Activated T-helper 1 cell treated with anti-CD3 and anti-CD28 coated beads, Interleukin-12 subunit alpha, Interleukin-12 subunit beta, Interleukin-2, Interleukin-4 antibody, amounts not matched to agents 30 ng/mL and 10 ng/mL and 1 ng/mL, durations not matched to agents 14 hours and 24 hours and 36 hours (primary cell): ENCODE data around the gene SV2B. TPM values are rescaled to one million over a fixed set of nuclear protein-coding genes. Genes with fewer than 3 reads are reported as not detected.
"Not testable (repeated sequence)": the region's sequence is repeated elsewhere in the genome, so short reads cannot be mapped to it uniquely, and the experiment has no call there.

ENCODE experiments used
- DNase-seq: peaks from one replicate; pipeline ENCODE4 v3.0.0; 2021; ENCODE audit warnings: low spot score
- H3K27ac Mint-ChIP-seq: one replicate; pipeline ENCODE4 v1.8.0; 2021; ENCODE audit warnings: mild to moderate bottlenecking, mixed read lengths
- H3K27me3 Mint-ChIP-seq: one replicate; pipeline ENCODE4 v1.8.0; 2022; ENCODE audit warnings: mild to moderate bottlenecking, moderate library complexity, mixed read lengths; ENCODE audit not compliant: insufficient read depth
- H3K36me3 Mint-ChIP-seq: one replicate; pipeline ENCODE4 v1.8.0; 2021; ENCODE audit warnings: low read depth, mixed read lengths
- H3K4me1 Mint-ChIP-seq: one replicate; pipeline ENCODE4 v1.8.0; 2021; ENCODE audit warnings: low read depth, mixed read lengths
- H3K4me3 Mint-ChIP-seq: one replicate; pipeline ENCODE4 v1.8.0; 2021; ENCODE audit warnings: mild to moderate bottlenecking, moderate library complexity, mixed read lengths
- H3K9me3 Mint-ChIP-seq: one replicate; pipeline ENCODE4 v1.8.0; 2021; ENCODE audit warnings: mixed read lengths
- intact Hi-C: fragments of 100-400 bp; cut with micrococcal nuclease; formaldehyde crosslinking; loops from one replicate; pipeline ENCODE4 v1.15.1; 2024
- total RNA-seq: library from RNA; stranded (reverse); gene quantifications from 2 replicates; pipeline ENCODE4 v1.2.3, GENCODE V29; 2022

SV2B gene
- total RNA-seq, 1 donor from 2014 or later: 0.08 TPM

GRCh38 chr15:91308855-91309254 lies 208.8 kb downstream of the SV2B start:
- no peak overlapping the region for H3K27ac Mint-ChIP-seq
- peaks cover 39% of the 10 kb centered on the region for H3K4me1 Mint-ChIP-seq
- H3K36me3 Mint-ChIP-seq: peaks cover 1% of the 10 kb centered on the region
- no peaks in the 10 kb centered on the region for H3K9me3 Mint-ChIP-seq
- DNase-seq: no peak
- intact Hi-C loops: loop anchor here (1.0 to 10.0 kb wide), 4 partner anchors 116 to 1406 kb away; no protein-coding TSS in a partner anchor
- H3K27me3 Mint-ChIP-seq: peaks cover 44% of the 10 kb centered on the region
- no peak overlapping the region for H3K4me3 Mint-ChIP-seq

DNA sequence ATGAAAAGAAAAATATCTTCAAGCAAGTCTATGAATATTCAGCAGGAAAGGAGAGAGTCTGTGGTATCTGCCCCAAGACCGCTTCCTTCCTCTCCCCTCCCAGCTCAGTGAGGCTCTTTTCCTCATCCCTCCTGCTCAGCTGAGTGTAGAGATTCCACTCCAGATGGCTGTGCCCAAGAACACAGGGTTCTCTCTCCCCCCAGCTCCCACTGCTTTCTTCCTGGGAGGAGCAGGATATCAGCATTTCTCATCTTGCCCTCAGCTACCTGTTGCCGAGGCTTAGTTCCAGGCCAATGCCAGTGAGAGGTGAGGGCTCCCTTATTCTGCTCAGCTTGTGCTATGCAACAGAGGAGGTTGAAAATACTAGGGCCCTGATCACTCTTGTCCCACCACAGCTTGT lies 211.9 kb downstream of the SV2B start:
- Mint-ChIP-seq H3K36me3 (no peaks in the 10 kb centered on the region), H3K27me3 (peaks cover 40% of the 10 kb centered on the region), H3K4me1 (peaks cover 37% of the 10 kb centered on the region), H3K9me3 (no peaks in the 10 kb centered on the region), H3K27ac (no peak overlapping the region), H3K4me3 (no peak overlapping the region)
- intact Hi-C loops: no loop called here
- DNase-seq: peak; percentile 20

DNA sequence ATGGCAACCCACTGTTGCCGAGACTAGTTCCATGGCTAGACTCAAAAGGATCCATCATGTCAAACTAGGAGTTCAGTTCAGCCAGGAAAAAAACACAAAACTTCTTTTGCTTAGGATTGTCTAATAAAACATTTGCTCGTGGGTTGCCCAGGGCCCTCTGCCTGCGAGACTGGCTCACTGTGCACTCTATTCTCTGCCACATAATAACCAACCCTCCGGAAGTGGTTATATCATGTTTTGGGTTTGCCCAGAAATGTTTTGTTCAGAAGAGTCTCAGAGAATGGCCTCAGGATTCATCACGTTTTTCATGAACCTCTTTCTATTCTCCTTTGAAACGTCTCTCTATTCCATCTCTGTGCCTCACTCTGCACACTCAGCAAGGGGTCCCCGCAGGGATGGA lies 216.1 kb downstream of the SV2B start:
- no peak for DNase-seq
- peaks cover 30% of the 10 kb centered on the region for H3K4me1 Mint-ChIP-seq
- H3K27ac Mint-ChIP-seq: no peak overlapping the region

DNA sequence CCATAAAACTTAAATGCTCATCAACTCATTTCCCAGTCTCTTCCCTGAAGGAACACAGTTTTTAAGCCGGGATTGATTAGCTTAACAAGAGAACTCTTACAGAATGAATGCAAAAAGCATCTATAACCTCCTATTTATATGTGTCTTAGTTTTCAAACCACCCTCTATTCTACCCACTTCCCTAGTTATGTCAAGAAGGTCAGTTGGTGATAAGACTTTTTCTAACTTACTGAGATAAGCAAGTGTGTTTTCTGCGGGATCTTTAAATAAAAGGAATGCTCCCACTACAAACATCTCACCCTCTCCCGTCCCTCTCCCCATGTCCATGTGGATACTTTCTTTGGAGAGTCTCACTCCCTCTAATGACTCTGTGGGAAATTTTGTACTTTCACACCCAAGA lies 218.5 kb downstream of the SV2B start:
- Mint-ChIP-seq H3K9me3 (no peaks in the 10 kb centered on the region), H3K27ac (no peak overlapping the region), H3K36me3 (no peaks in the 10 kb centered on the region), H3K27me3 (peaks cover 40% of the 10 kb centered on the region), H3K4me3 (no peak overlapping the region), H3K4me1 (peaks cover 15% of the 10 kb centered on the region)
- no peak for DNase-seq
- intact Hi-C loops: no loop called here

More for the DNA sequence above, 216.1 kb downstream of the SV2B start:
- H3K4me3 Mint-ChIP-seq: no peak overlapping the region
- no peaks in the 10 kb centered on the region for H3K36me3 Mint-ChIP-seq
- H3K9me3 Mint-ChIP-seq: no peaks in the 10 kb centered on the region
- H3K27me3 Mint-ChIP-seq: peaks cover 41% of the 10 kb centered on the region
- intact Hi-C loops: no loop called here

DNA sequence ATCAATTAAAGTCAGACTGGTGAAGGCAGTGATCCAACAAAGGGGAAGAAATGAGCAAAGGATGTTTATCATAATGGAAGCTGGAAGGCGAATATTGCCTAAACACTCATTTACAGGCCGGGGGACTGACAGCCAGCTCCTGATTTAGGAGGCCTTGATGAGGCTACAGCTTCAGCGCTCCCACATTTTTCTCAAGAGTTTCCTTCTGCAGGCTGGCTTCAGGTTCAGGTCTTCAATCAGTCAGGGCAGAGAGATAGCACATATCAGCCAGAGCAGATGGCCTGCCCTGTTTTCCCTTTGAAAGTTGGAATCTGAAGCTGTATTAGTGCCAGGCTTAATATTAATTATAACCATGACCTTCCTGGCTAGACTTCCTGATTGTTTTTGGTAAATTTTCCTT lies 218.9 kb downstream of the SV2B start:
- Mint-ChIP-seq H3K27me3 (peaks cover 38% of the 10 kb centered on the region), H3K9me3 (no peaks in the 10 kb centered on the region), H3K36me3 (no peaks in the 10 kb centered on the region), H3K27ac (no peak overlapping the region), H3K4me1 (peaks cover 15% of the 10 kb centered on the region), H3K4me3 (no peak overlapping the region)
- DNase-seq: no peak
- intact Hi-C loops: no loop called here

- Mint-ChIP-seq H3K9me3 (peaks cover 3% of the 10 kb centered on the region), H3K36me3 (no peaks in the 10 kb centered on the region), H3K4me3 (no peak overlapping the region), H3K4me1 (peaks cover 15% of the 10 kb centered on the region), H3K27me3 (peaks cover 37% of the 10 kb centered on the region), H3K27ac (no peak overlapping the region)
- DNase-seq: no peak
- intact Hi-C loops: loop anchor here (5.0 kb wide), 1 partner anchor 153 kb away; no protein-coding TSS in a partner anchor
These were observed 219.5 kb downstream of the SV2B start for GRCh38 chr15:91319371-91320059.

- no peak for DNase-seq
- H3K4me3 Mint-ChIP-seq: peak overlapping the region; percentile 13
- peaks cover 34% of the 10 kb centered on the region for H3K27me3 Mint-ChIP-seq
- H3K9me3 Mint-ChIP-seq: peaks cover 5% of the 10 kb centered on the region
- intact Hi-C loops: loop anchor here (5.0 kb wide), 1 partner anchor 152 kb away; no protein-coding TSS in a partner anchor
- H3K36me3 Mint-ChIP-seq: no peaks in the 10 kb centered on the region
- H3K4me1 Mint-ChIP-seq: peaks cover 15% of the 10 kb centered on the region
- no peak overlapping the region for H3K27ac Mint-ChIP-seq
These were observed 220.0 kb downstream of the SV2B start for GRCh38 chr15:91320101-91320500.

DNA sequence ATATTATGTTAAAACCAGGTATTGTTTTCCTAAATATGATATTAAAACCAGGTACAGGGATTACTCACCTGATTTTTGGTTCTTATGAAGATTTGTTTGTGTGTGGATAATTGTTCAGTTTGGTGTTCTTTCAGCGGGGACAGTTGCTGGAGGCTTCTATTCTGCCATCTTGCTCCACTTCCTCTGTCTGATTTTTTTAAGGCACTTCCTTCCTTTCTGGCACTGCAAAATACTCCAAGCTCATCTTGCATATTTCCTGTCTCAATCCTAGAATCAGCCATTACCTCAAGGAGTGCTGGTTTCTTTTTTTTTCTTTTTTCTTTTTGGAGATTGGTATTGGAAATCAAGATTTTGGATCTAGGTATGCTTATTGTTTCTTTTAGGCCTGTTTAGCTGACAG lies 229.9 kb downstream of the SV2B start:
- no peak overlapping the region for H3K27ac Mint-ChIP-seq
- H3K36me3 Mint-ChIP-seq: peaks cover 2% of the 10 kb centered on the region
- no peaks in the 10 kb centered on the region for H3K4me1 Mint-ChIP-seq
- H3K4me3 Mint-ChIP-seq: no peak overlapping the region
- H3K27me3 Mint-ChIP-seq: peaks cover 14% of the 10 kb centered on the region
- peaks cover 9% of the 10 kb centered on the region for H3K9me3 Mint-ChIP-seq
- DNase-seq: no peak
- intact Hi-C loops: no loop called here

- H3K4me3 Mint-ChIP-seq: no peak overlapping the region
- no peaks in the 10 kb centered on the region for H3K4me1 Mint-ChIP-seq
- peaks cover 2% of the 10 kb centered on the region for H3K36me3 Mint-ChIP-seq
- no peak overlapping the region for H3K27ac Mint-ChIP-seq
- no peak for DNase-seq
- intact Hi-C loops: no loop called here
- peaks cover 7% of the 10 kb centered on the region for H3K27me3 Mint-ChIP-seq
- H3K9me3 Mint-ChIP-seq: peaks cover 9% of the 10 kb centered on the region
These were observed 231.5 kb downstream of the SV2B start for GRCh38 chr15:91331581-91331980.

DNA sequence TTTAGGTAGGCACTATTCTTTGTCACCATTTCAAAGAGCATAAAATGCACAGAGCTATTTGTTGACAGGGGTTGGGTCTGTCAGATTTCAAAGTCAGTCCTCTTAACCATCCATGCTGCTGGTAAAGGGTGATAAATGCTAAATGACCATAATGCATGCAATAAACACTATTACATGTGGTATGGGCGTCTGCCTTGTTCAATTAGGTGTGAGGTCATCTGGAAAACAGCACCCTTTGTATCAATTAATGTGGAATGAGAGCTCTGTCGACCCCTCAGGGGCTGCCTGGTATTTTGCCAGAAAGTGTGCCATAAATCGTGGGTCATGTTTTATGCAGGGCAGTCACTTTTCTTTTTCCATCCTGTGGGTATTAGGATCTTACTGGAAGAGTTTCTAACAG lies 235.6 kb downstream of the SV2B start:
- no peak for DNase-seq
- Mint-ChIP-seq H3K4me1 (no peaks in the 10 kb centered on the region), H3K9me3 (no peaks in the 10 kb centered on the region), H3K27ac (no peak overlapping the region), H3K36me3 (peaks cover 1% of the 10 kb centered on the region), H3K4me3 (no peak overlapping the region), H3K27me3 (peaks cover 7% of the 10 kb centered on the region)
- intact Hi-C loops: no loop called here

DNA sequence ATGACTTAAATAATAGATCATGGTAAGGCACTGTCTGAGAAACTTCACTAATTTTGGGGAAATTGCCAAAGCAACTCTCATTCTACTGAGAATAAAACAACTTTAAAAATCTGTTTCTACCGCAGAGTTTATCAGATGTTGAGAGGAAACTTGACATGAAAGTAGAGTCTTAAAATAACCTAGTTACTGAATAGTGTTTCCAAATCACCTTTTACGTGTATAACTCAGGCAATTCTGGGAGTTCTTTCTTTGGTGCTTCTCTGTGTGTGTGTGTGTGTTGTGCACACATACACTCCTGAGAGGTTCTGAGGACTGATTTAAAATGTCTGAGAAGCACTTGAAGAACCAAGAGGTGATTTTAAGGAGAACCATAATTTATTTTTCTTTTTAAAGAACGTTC lies 236.6 kb downstream of the SV2B start:
- Mint-ChIP-seq H3K4me3 (no peak overlapping the region), H3K27me3 (peaks cover 8% of the 10 kb centered on the region), H3K36me3 (no peaks in the 10 kb centered on the region), H3K27ac (no peak overlapping the region), H3K4me1 (no peaks in the 10 kb centered on the region), H3K9me3 (no peaks in the 10 kb centered on the region)
- intact Hi-C loops: no loop called here
- no peak for DNase-seq

DNA sequence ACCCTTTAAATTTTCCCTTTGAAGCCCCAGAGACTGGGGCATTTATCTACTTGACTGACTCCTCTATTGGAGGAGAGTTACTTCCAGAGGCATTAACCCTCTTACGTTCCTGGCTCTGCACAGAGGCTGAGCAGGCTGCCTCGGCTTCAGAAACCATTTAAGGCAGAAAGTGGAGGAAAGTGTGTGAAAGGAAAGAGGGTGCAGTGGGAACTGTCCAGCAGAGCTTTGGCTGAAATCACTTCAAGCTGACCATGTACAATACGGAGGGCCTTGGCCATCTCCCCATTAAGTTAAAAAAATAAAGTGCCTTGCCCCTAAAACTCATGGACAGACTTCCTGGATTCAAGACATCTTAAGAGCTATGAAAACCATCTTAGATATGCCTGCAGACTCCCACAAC lies 238.7 kb downstream of the SV2B start:
- Mint-ChIP-seq H3K27me3 (peaks cover 8% of the 10 kb centered on the region), H3K4me3 (no peak overlapping the region), H3K4me1 (no peaks in the 10 kb centered on the region), H3K27ac (no peak overlapping the region), H3K36me3 (no peaks in the 10 kb centered on the region), H3K9me3 (no peaks in the 10 kb centered on the region)
- DNase-seq: no peak
- intact Hi-C loops: no loop called here

GRCh38 chr15:91342097-91342496 lies 242.0 kb downstream of the SV2B start:
- H3K36me3 Mint-ChIP-seq: no peaks in the 10 kb centered on the region
- H3K27me3 Mint-ChIP-seq: peaks cover 12% of the 10 kb centered on the region
- peaks cover 4% of the 10 kb centered on the region for H3K9me3 Mint-ChIP-seq
- intact Hi-C loops: no loop called here
- H3K27ac Mint-ChIP-seq: no peak overlapping the region
- H3K4me3 Mint-ChIP-seq: no peak overlapping the region
- DNase-seq: no peak
- H3K4me1 Mint-ChIP-seq: no peaks in the 10 kb centered on the region

DNA sequence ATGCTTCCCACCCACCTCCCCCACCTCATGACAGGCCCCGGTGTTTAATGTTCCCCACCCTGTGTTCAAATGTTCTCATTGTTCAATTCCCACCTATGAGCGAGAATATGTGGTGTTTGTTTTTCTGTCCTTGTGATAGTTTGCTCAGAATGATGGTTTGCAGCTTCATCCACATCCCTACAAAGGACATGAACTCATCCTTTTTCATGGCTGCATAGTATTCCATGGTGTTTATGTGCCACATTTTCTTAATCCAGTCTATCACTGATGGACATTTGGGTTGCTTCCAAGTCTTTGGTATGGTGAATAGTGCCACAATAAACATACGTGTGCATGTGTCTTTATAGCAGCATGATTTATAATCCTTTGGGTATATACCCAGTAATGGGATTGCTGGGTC lies 244.9 kb downstream of the SV2B start:
- H3K27me3 Mint-ChIP-seq, intact Hi-C loops, DNase-seq, H3K27ac Mint-ChIP-seq, H3K9me3 Mint-ChIP-seq, H3K36me3 Mint-ChIP-seq, H3K4me3 Mint-ChIP-seq: not testable (repeated sequence)
- H3K4me1 Mint-ChIP-seq: peaks cover 13% of the 10 kb centered on the region
